K562 (cell line): ENCODE results near the gene ACER1. TPM values are rescaled to one million over a fixed set of nuclear protein-coding genes. Genes with fewer than 3 reads are reported as not detected.

Experiments
- ADNP ChIP-seq: fragments of 200-800 bp; sonication (Bioruptor generic); IDR thresholded peaks from 2 replicates; pipeline ENCODE4 v1.6.1; 2016; ENCODE audit warnings: missing genetic modification characterization, missing compliant biosample characterization
- ESRRA ChIP-seq: fragments of 450-650 bp; IDR thresholded peaks from 2 replicates; pipeline ENCODE4 v1.6.1; 2014; ENCODE audit warnings: low read depth, mild to moderate bottlenecking, moderate library complexity, borderline replicate concordance
- FUS ChIP-seq: fragments of 200-400 bp; formaldehyde crosslinking; optimal IDR thresholded peaks from 2 replicates; pipeline ENCODE3; 2017; ENCODE audit warnings: low read depth, low read length
- NCOA2 ChIP-seq, 2 experiments: fragments of 450-650 bp; IDR thresholded peaks; 2 replicates each; pipeline ENCODE4 v1.6.1; 2018; ENCODE audit warnings: mild to moderate bottlenecking in 2 of 2, moderate library complexity in 1 of 2; ENCODE audit not compliant: partially characterized antibody in 2 of 2
- NR2C1 ChIP-seq, 2 experiments: fragments of 450-650 bp; IDR thresholded peaks; 2 replicates each; pipeline ENCODE4 v1.6.1; 2017; ENCODE audit warnings: mild to moderate bottlenecking in 2 of 2, antibody characterized with exemption in 1 of 2, inconsistent platforms in 1 of 2, missing compliant biosample characterization in 1 of 2, missing genetic modification characterization in 1 of 2
- SRF ChIP-seq, 2 experiments: fragments of 250-450, 450-650 bp in 1 of 2; sonication (Bioruptor Pico) in 1 of 2; sonication (generic) in 1 of 2; formaldehyde crosslinking; IDR thresholded peaks; 2 replicates each; pipeline versions ENCODE4 v1.5.0 to v1.5.1; 2020 to 2022; ENCODE audit warnings: mild to moderate bottlenecking in 1 of 2, missing genetic modification reagents in 1 of 2
- polyA plus RNA-seq, 8 experiments: library from polyadenylated mRNA; depleted of rRNA in 4 of 8; stranded (reverse) in 5 of 8; unstranded in 3 of 8; fragments of >200 nt; fragmentation: Nextera tagmentation in 2 of 8; fragmentation: Illumina TruSeq in 1 of 8; extraction: Ambion mirVana in 2 of 8; extraction: Trizol in 1 of 8; gene quantifications; 2 replicates each; pipeline versions ENCODE4 v1.2.1 to v1.2.3, GENCODE V29; 2011 to 2014; ENCODE audit warnings: inconsistent platforms in 1 of 8, missing spikeins in 1 of 8
- total RNA-seq, 7 experiments: library from RNA; depleted of rRNA in 6 of 7; stranded (reverse); fragments of >200 nt in 6 of 7; fragmentation: Illumina TruSeq in 2 of 7; extraction: Trizol in 2 of 7; gene quantifications; 2 replicates each; pipeline versions ENCODE4 v1.2.1 to v1.2.3, GENCODE V29; 2011 to 2021; ENCODE audit warnings: low replicate concordance in 1 of 7
- TF ChIP-seq, protein P1 (sequence below), 2 experiments: fragments of 450-650 bp; formaldehyde crosslinking in 1 of 2; IDR thresholded peaks; 2 replicates each; pipeline versions ENCODE4 v1.4.0 to v1.6.1; 2014 to 2020; ENCODE audit warnings: mild to moderate bottlenecking in 2 of 2, borderline replicate concordance in 1 of 2, low read depth in 1 of 2
- TF ChIP-seq, protein P2 (sequence below): fragments of 200-800 bp; sonication (Bioruptor generic); IDR thresholded peaks from 2 replicates; pipeline ENCODE4 v1.6.1; 2016; ENCODE audit warnings: missing genetic modification characterization, missing compliant biosample characterization
- TF ChIP-seq, protein P3 (sequence below), 2 experiments: fragments of 450-650 bp in 1 of 2; sonication (generic) in 1 of 2; formaldehyde crosslinking in 1 of 2; IDR thresholded peaks in 1 of 2; conservative IDR thresholded peaks in 1 of 2; 2 replicates each; pipeline versions ENCODE4 v1.6.1 to v1.8.1; 2016 to 2023; ENCODE audit warnings: mild to moderate bottlenecking in 2 of 2, moderate library complexity in 2 of 2, inconsistent platforms in 1 of 2, missing genetic modification reagents in 1 of 2

ACER1 gene
- total and polyA plus RNA-seq, 9 of the 15 experiments (the other 6 are each of a cell fraction or from before 2014, with no cell fraction given), result not detected

DNA sequence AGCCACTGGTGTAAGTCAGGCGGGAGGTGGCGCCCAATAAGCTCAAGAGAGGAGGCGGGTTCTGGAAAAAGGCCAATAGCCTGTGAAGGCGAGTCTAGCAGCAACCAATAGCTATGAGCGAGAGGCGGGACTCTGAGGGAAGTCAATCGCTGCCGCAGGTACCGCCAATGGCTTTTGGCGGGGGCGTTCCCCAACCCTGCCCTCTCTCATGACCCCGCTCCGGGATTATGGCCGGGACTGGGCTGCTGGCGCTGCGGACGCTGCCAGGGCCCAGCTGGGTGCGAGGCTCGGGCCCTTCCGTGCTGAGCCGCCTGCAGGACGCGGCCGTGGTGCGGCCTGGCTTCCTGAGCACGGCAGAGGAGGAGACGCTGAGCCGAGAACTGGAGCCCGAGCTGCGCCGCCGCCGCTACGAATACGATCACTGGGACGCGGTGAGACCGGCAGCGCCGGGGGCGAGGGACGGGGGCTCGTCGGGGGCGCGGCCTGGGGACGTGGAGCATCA lies 39.2 kb upstream of the ACER1 start, which contains the start of gene ALKBH7 (continued):
- TF ChIP-seq, protein P1, sequence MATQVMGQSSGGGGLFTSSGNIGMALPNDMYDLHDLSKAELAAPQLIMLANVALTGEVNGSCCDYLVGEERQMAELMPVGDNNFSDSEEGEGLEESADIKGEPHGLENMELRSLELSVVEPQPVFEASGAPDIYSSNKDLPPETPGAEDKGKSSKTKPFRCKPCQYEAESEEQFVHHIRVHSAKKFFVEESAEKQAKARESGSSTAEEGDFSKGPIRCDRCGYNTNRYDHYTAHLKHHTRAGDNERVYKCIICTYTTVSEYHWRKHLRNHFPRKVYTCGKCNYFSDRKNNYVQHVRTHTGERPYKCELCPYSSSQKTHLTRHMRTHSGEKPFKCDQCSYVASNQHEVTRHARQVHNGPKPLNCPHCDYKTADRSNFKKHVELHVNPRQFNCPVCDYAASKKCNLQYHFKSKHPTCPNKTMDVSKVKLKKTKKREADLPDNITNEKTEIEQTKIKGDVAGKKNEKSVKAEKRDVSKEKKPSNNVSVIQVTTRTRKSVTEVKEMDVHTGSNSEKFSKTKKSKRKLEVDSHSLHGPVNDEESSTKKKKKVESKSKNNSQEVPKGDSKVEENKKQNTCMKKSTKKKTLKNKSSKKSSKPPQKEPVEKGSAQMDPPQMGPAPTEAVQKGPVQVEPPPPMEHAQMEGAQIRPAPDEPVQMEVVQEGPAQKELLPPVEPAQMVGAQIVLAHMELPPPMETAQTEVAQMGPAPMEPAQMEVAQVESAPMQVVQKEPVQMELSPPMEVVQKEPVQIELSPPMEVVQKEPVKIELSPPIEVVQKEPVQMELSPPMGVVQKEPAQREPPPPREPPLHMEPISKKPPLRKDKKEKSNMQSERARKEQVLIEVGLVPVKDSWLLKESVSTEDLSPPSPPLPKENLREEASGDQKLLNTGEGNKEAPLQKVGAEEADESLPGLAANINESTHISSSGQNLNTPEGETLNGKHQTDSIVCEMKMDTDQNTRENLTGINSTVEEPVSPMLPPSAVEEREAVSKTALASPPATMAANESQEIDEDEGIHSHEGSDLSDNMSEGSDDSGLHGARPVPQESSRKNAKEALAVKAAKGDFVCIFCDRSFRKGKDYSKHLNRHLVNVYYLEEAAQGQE (IDR thresholded peaks at IDR 0.05; ENCODE audit: borderline replicate concordance), result no peak
- TF ChIP-seq, protein P1 (CRISPR knock-in tag; IDR thresholded peaks at IDR 0.05; ENCODE audit: low read depth), result 0 out of 2 replicates have a peak, but pooled peaks have one; percentile 59
- peak; percentile 51 for TF ChIP-seq FUS
- TF ChIP-seq SRF (CRISPR knock-in tag; IDR thresholded peaks at IDR 0.05), result peak in 1 of 2 experiments; percentile 61; a peak in 1 of 4 replicates
- TF ChIP-seq ESRRA, result peak; percentile 7; the same call in 1 of the 2 replicates
- no peak for TF ChIP-seq ADNP (tag)
- TF ChIP-seq NR2C1 (IDR thresholded peaks at IDR 0.05), result no peak
- TF ChIP-seq NR2C1 (tag; IDR thresholded peaks at IDR 0.05), result no peak
- TF ChIP-seq, protein P2, sequence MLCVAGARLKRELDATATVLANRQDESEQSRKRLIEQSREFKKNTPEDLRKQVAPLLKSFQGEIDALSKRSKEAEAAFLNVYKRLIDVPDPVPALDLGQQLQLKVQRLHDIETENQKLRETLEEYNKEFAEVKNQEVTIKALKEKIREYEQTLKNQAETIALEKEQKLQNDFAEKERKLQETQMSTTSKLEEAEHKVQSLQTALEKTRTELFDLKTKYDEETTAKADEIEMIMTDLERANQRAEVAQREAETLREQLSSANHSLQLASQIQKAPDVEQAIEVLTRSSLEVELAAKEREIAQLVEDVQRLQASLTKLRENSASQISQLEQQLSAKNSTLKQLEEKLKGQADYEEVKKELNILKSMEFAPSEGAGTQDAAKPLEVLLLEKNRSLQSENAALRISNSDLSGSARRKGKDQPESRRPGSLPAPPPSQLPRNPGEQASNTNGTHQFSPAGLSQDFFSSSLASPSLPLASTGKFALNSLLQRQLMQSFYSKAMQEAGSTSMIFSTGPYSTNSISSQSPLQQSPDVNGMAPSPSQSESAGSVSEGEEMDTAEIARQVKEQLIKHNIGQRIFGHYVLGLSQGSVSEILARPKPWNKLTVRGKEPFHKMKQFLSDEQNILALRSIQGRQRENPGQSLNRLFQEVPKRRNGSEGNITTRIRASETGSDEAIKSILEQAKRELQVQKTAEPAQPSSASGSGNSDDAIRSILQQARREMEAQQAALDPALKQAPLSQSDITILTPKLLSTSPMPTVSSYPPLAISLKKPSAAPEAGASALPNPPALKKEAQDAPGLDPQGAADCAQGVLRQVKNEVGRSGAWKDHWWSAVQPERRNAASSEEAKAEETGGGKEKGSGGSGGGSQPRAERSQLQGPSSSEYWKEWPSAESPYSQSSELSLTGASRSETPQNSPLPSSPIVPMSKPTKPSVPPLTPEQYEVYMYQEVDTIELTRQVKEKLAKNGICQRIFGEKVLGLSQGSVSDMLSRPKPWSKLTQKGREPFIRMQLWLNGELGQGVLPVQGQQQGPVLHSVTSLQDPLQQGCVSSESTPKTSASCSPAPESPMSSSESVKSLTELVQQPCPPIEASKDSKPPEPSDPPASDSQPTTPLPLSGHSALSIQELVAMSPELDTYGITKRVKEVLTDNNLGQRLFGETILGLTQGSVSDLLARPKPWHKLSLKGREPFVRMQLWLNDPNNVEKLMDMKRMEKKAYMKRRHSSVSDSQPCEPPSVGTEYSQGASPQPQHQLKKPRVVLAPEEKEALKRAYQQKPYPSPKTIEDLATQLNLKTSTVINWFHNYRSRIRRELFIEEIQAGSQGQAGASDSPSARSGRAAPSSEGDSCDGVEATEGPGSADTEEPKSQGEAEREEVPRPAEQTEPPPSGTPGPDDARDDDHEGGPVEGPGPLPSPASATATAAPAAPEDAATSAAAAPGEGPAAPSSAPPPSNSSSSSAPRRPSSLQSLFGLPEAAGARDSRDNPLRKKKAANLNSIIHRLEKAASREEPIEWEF (CRISPR knock-in tag), result no peak
- TF ChIP-seq, protein P3, sequence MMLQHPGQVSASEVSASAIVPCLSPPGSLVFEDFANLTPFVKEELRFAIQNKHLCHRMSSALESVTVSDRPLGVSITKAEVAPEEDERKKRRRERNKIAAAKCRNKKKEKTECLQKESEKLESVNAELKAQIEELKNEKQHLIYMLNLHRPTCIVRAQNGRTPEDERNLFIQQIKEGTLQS (IDR thresholded peaks at IDR 0.05), result no peak
- TF ChIP-seq, protein P3 (CRISPR knock-in tag; conservative IDR thresholded peaks at IDR 0.05), result peak; percentile 84; the same call in 1 of the 2 replicates
- TF ChIP-seq NCOA2 (IDR thresholded peaks at IDR 0.05; ENCODE audit: partially characterized antibody in 2 of 2), result no peak
